H9 (cell line): ENCODE data around the gene CXXC5. TPM values are rescaled to one million over a fixed set of nuclear protein-coding genes. Genes with fewer than 3 reads are reported as not detected.

Experiments used
- DNase-seq: peaks from one replicate; pipeline ENCODE4 v3.0.0-alpha.2; 2017
- H2AFZ ChIP-seq: one replicate; pipeline ENCODE4 v1.6.1; 2013; ENCODE audit warnings: mild to moderate bottlenecking, low read length, control low read depth, moderate library complexity
- H2AK5ac ChIP-seq: 2 replicates; pipeline ENCODE4 v1.6.1; 2013; ENCODE audit warnings: low read length, control low read depth, mixed read lengths; ENCODE audit not compliant: insufficient read length
- H2BK120ac ChIP-seq: one replicate; pipeline ENCODE4 v1.6.1; 2013; ENCODE audit warnings: low read depth, mild to moderate bottlenecking, low read length, control low read depth, inconsistent platforms; ENCODE audit not compliant: poor library complexity, severe bottlenecking
- H2BK12ac ChIP-seq: 2 replicates; pipeline ENCODE4 v1.6.1; 2013; ENCODE audit warnings: low read length, control low read depth, mixed read lengths, low read depth; ENCODE audit not compliant: insufficient read length
- H2BK15ac ChIP-seq: 2 replicates; pipeline ENCODE4 v1.6.1; 2013; ENCODE audit warnings: low read depth, low read length, control low read depth
- H2BK20ac ChIP-seq: one replicate; pipeline ENCODE4 v1.6.1; 2013; ENCODE audit warnings: low read depth, mild to moderate bottlenecking, low read length, control low read depth, inconsistent platforms; ENCODE audit not compliant: poor library complexity, severe bottlenecking
- H2BK5ac ChIP-seq: 2 replicates; pipeline ENCODE4 v1.6.1; 2013; ENCODE audit warnings: low read length, control low read depth, mixed read lengths; ENCODE audit not compliant: insufficient read length
- H3K14ac ChIP-seq: 2 replicates; pipeline ENCODE4 v1.6.1; 2013; ENCODE audit warnings: low read length, control low read depth; ENCODE audit not compliant: insufficient read depth
- H3K18ac ChIP-seq: 2 replicates; pipeline ENCODE4 v1.6.1; 2013; ENCODE audit warnings: low read depth, mild to moderate bottlenecking, mixed read lengths, low read length, control low read depth; ENCODE audit not compliant: insufficient read length
- H3K23ac ChIP-seq: 2 replicates; pipeline ENCODE4 v1.6.1; 2013; ENCODE audit warnings: low read length, control low read depth, mixed read lengths, low read depth; ENCODE audit not compliant: insufficient read length
- H3K23me2 ChIP-seq: 2 replicates; pipeline ENCODE4 v1.6.1; 2013; ENCODE audit warnings: low read depth, mild to moderate bottlenecking, mixed read lengths, low read length, control low read depth; ENCODE audit not compliant: insufficient read length, poor library complexity, severe bottlenecking
- H3K27ac ChIP-seq: 2 replicates; pipeline ENCODE4 v1.5.1; 2013; ENCODE audit warnings: low read length, control low read depth, mixed read lengths, low read depth; ENCODE audit not compliant: insufficient read length
- H3K27me3 ChIP-seq: 2 replicates; pipeline ENCODE4 v1.6.1; 2013; ENCODE audit warnings: low read length, control low read depth, inconsistent platforms; ENCODE audit not compliant: insufficient read depth
- H3K4ac ChIP-seq: 2 replicates; pipeline ENCODE4 v1.6.1; 2013; ENCODE audit warnings: low read depth, mild to moderate bottlenecking, control low read depth, inconsistent platforms, low read length, moderate library complexity
- H3K4me1 ChIP-seq: 2 replicates; pipeline ENCODE4 v1.6.1; 2013; ENCODE audit warnings: low read length, control low read depth, inconsistent platforms; ENCODE audit not compliant: insufficient read depth
- H3K4me2 ChIP-seq: 2 replicates; pipeline ENCODE4 v1.6.1; 2013; ENCODE audit warnings: low read length, control low read depth, mixed read lengths; ENCODE audit not compliant: insufficient read length, insufficient read depth
- H3K56ac ChIP-seq: 2 replicates; pipeline ENCODE4 v1.6.1; 2013; ENCODE audit warnings: low read depth, mild to moderate bottlenecking, mixed read lengths, low read length, control low read depth; ENCODE audit not compliant: insufficient read length
- H3K79me1 ChIP-seq: 2 replicates; pipeline ENCODE4 v1.6.1; 2013; ENCODE audit warnings: low read depth, mild to moderate bottlenecking, moderate library complexity, low read length, control low read depth, inconsistent platforms; ENCODE audit not compliant: insufficient read depth, poor library complexity, severe bottlenecking
- H3K79me2 ChIP-seq: 2 replicates; pipeline ENCODE4 v1.6.1; 2013; ENCODE audit warnings: low read length, control low read depth, inconsistent platforms; ENCODE audit not compliant: insufficient read depth
- H3K9ac ChIP-seq: 2 replicates; pipeline ENCODE4 v1.6.1; 2013; ENCODE audit warnings: low read length, control low read depth, mixed read lengths; ENCODE audit not compliant: insufficient read length; ENCODE audit errors: extremely low read depth
- H3K9me3 ChIP-seq: one replicate; pipeline ENCODE4 v1.6.1; 2013; ENCODE audit warnings: low read depth, low read length, inconsistent platforms; ENCODE audit not compliant: control insufficient read depth
- H3T11ph ChIP-seq: one replicate; pipeline ENCODE4 v1.6.1; 2013; ENCODE audit warnings: mild to moderate bottlenecking, low read length, control low read depth, inconsistent platforms
- H4K20me1 ChIP-seq: one replicate; pipeline ENCODE4 v1.6.1; 2013; ENCODE audit not compliant: control insufficient read depth, insufficient read length, insufficient read depth
- H4K5ac ChIP-seq: 2 replicates; pipeline ENCODE4 v1.6.1; 2013; ENCODE audit warnings: low read depth, mild to moderate bottlenecking, mixed read lengths, low read length, control low read depth; ENCODE audit not compliant: insufficient read length
- H4K8ac ChIP-seq: replicated peaks from 2 replicates; pipeline ENCODE4 v1.6.1; 2013; ENCODE audit warnings: low read length, control low read depth, mixed read lengths, low read depth; ENCODE audit not compliant: insufficient read length
- H4K91ac ChIP-seq: 2 replicates; pipeline ENCODE4 v1.6.1; 2013; ENCODE audit warnings: low read depth, mild to moderate bottlenecking, moderate library complexity, mixed read lengths, low read length, control low read depth; ENCODE audit not compliant: insufficient read length
- H3K27ac Mint-ChIP-seq, 3 experiments: 2 replicates in 2 of 3; 3 replicates in 1 of 3; pipeline ENCODE4 v1.8.0; 2020 to 2021; ENCODE audit warnings: mixed read lengths in 3 of 3, mild to moderate bottlenecking in 1 of 3, moderate library complexity in 1 of 3
- H3K27me3 Mint-ChIP-seq: 2 replicates; pipeline ENCODE4 v1.8.0; 2021; ENCODE audit warnings: low read depth, mild to moderate bottlenecking, moderate library complexity, mixed read lengths
- H3K36me3 Mint-ChIP-seq, 3 experiments: 2 replicates in 2 of 3; 3 replicates in 1 of 3; pipeline ENCODE4 v1.8.0; 2020 to 2021; ENCODE audit warnings: low read depth in 3 of 3, mixed read lengths in 3 of 3; ENCODE audit not compliant: insufficient read depth in 1 of 3
- H3K4me1 Mint-ChIP-seq, 2 experiments: 2 replicates each; pipeline ENCODE4 v1.8.0; 2020; ENCODE audit warnings: mixed read lengths in 2 of 2
- H3K4me3 Mint-ChIP-seq, 2 experiments: 2 replicates in 1 of 2; 3 replicates in 1 of 2; pipeline ENCODE4 v1.8.0; 2020 to 2021; ENCODE audit warnings: mild to moderate bottlenecking in 2 of 2, mixed read lengths in 2 of 2, moderate library complexity in 1 of 2
- H3K9me3 Mint-ChIP-seq, 2 experiments: 2 replicates in 1 of 2; 3 replicates in 1 of 2; pipeline ENCODE4 v1.8.0; 2020; ENCODE audit warnings: mild to moderate bottlenecking in 2 of 2, mixed read lengths in 2 of 2, moderate library complexity in 1 of 2
- WGBS: extraction: QIAGEN DNeasy Blood & Tissue Kit; methylation state at CpG from one replicate; pipeline ENCODE4 v1.1.7; 2013; ENCODE audit warnings: missing lambda C conversion rate, low lambda C conversion rate, mixed read lengths; ENCODE audit not compliant: insufficient read length; ENCODE audit errors: extremely low coverage; 5-methylcytosine and 5-hydroxymethylcytosine counted together
- total RNA-seq: library from RNA; stranded (reverse); gene quantifications from 2 replicates; pipeline ENCODE4 v1.2.1, GENCODE V29; 2021
- TF ChIP-seq, protein P1 (sequence below): fragments of 200-600 bp; sonication (generic); conservative IDR thresholded peaks from 3 replicates; pipeline ENCODE4 v1.8.0; 2021; ENCODE audit warnings: antibody characterized with exemption, mild to moderate bottlenecking

The CXXC5 gene
- total RNA-seq, 1 experiment from 2014 or later: 105 TPM

DNA sequence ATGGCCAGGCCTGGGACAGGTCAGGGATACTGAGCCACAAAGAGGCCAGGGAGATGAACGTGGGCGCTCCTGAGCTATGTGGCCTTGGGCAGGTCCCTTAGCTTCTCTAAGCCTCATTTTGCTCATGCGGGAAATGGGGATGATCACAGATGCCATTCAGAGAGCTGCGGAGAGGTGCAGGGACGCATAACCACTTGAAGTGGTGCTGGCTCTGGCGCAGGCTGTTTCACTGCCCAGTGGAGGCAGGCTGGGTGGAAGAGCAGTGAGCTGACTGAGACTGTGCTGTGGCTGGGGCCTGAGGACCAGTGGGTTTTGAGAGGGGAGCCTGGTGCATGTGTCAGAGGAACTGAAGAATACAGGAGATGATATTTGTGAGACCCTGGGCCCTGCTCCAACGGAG, 18.4 kb downstream of the CXXC5 start:
- Histone ChIP-seq H3K56ac (no peak overlapping the region), H3K9ac (no peak overlapping the region), H3K27ac (no peak overlapping the region), H2BK12ac (no peak overlapping the region), H4K5ac (no peak overlapping the region), H3K14ac (no peak overlapping the region; the same call in 1 of the 2 replicates), H3K79me2 (peaks cover 47% of the 10 kb centered on the region; the same call in 1 of the 2 replicates), H2BK15ac (no peak overlapping the region), H3K23me2 (no peaks in the 10 kb centered on the region), H3K27me3 (no peaks in the 10 kb centered on the region), H4K20me1 (no peaks in the 10 kb centered on the region), H2AK5ac (no peak overlapping the region), H3K4me2 (no peak overlapping the region), H3K4me1 (peaks cover 21% of the 10 kb centered on the region; the same call in 1 of the 2 replicates), H2BK20ac (no peak overlapping the region), H2BK120ac (no peak overlapping the region), H3K23ac (no peak overlapping the region), H4K91ac (no peak overlapping the region), H3T11ph (no peak overlapping the region), H3K4ac (no peak overlapping the region), H2AFZ (no peak overlapping the region), H3K9me3 (no peaks in the 10 kb centered on the region), H3K18ac (no peak overlapping the region), H2BK5ac (no peak overlapping the region), H3K79me1 (peaks cover 4% of the 10 kb centered on the region), H4K8ac (no peak overlapping the region)
- no peaks in the 10 kb centered on the region for H3K9me3 Mint-ChIP-seq
- no peaks in the 10 kb centered on the region for H3K27me3 Mint-ChIP-seq
- TF ChIP-seq, protein P1, sequence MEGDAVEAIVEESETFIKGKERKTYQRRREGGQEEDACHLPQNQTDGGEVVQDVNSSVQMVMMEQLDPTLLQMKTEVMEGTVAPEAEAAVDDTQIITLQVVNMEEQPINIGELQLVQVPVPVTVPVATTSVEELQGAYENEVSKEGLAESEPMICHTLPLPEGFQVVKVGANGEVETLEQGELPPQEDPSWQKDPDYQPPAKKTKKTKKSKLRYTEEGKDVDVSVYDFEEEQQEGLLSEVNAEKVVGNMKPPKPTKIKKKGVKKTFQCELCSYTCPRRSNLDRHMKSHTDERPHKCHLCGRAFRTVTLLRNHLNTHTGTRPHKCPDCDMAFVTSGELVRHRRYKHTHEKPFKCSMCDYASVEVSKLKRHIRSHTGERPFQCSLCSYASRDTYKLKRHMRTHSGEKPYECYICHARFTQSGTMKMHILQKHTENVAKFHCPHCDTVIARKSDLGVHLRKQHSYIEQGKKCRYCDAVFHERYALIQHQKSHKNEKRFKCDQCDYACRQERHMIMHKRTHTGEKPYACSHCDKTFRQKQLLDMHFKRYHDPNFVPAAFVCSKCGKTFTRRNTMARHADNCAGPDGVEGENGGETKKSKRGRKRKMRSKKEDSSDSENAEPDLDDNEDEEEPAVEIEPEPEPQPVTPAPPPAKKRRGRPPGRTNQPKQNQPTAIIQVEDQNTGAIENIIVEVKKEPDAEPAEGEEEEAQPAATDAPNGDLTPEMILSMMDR: no peak
- H3K4me3 Mint-ChIP-seq: no peak overlapping the region
- peaks cover 0 to 17% (median 2%) of the 10 kb centered on the region in 3 experiments; a peak in 4 of 7 replicates for H3K36me3 Mint-ChIP-seq
- peaks cover 46 to 56% of the 10 kb centered on the region in 2 experiments for H3K4me1 Mint-ChIP-seq
- no peak for DNase-seq
- WGBS: no CpG with 5 or more reads among the region's 7 CpGs
- peak overlapping the region in 2 of 3 experiments; percentile 71 to 83; a peak in 3 of 7 replicates for H3K27ac Mint-ChIP-seq
